ENCODE data around the gene MYOM3. TPM values are rescaled to one million over a fixed set of nuclear protein-coding genes. Genes with fewer than 3 reads are reported as not detected.

MYOM3 gene
- total RNA-seq, 1 experiment from 2014 or later, result not detected

DNA sequence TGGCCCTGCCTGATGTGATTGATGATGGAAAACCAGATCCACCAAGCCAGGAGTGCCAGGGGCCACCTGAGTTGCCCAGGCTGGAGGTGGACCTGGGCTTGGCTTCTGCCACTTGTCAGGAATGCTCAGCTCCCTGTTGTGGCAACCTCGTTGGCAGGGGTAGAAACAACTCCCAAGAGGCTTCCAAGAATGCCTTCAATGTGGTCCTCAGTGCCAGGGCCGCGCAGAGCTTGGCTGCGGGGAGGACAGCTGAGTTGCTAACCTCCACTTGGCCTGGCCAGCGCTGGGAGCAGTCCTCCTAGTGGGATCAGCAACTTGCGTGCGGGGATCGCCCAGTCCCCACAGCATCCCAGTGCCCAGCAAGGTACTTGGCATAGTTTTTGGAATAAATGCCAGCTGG is 9.0 kb downstream of the MYOM3 start:
- TF ChIP-seq EZH2 (IDR thresholded peaks at IDR 0.05; ENCODE audit: borderline replicate concordance, low read depth, low read length, poor library complexity, severe bottlenecking), result no peak
- TF ChIP-seq, protein P1, sequence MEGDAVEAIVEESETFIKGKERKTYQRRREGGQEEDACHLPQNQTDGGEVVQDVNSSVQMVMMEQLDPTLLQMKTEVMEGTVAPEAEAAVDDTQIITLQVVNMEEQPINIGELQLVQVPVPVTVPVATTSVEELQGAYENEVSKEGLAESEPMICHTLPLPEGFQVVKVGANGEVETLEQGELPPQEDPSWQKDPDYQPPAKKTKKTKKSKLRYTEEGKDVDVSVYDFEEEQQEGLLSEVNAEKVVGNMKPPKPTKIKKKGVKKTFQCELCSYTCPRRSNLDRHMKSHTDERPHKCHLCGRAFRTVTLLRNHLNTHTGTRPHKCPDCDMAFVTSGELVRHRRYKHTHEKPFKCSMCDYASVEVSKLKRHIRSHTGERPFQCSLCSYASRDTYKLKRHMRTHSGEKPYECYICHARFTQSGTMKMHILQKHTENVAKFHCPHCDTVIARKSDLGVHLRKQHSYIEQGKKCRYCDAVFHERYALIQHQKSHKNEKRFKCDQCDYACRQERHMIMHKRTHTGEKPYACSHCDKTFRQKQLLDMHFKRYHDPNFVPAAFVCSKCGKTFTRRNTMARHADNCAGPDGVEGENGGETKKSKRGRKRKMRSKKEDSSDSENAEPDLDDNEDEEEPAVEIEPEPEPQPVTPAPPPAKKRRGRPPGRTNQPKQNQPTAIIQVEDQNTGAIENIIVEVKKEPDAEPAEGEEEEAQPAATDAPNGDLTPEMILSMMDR (conservative IDR thresholded peaks at IDR 0.05; ENCODE audit: low read depth, low read length), result no peak
- intact Hi-C loops (cut with micrococcal nuclease; ENCODE audit: unreplicated experiment), result no loop called here
- Histone ChIP-seq H3K36me3 (ENCODE audit: insufficient read depth, low read length, poor library complexity, severe bottlenecking) (no peaks in the 10 kb centered on the region), H3K9me3 (ENCODE audit: low read depth, low read length, poor library complexity, severe bottlenecking) (no peaks in the 10 kb centered on the region), H3K4me1 (ENCODE audit: insufficient read depth, low read length, poor library complexity, severe bottlenecking) (peaks cover 4% of the 10 kb centered on the region), H3K27me3 (replicated peaks; ENCODE audit: insufficient read depth, low read depth, low read length, poor library complexity) (no peaks in the 10 kb centered on the region), H3K4me3 (ENCODE audit: low read depth, low read length, poor library complexity, severe bottlenecking) (no peak overlapping the region), H3K27ac (ENCODE audit: low read depth, low read length, poor library complexity, severe bottlenecking) (no peak overlapping the region)
- CTCF ChIA-PET, result interaction anchor here (0.5 kb wide), 1 partner anchor 86 kb away, joined by 11 read pairs; no protein-coding TSS in a partner anchor
- BruUV-seq (replicated peaks), result no TSS peak
- DNase-seq (ENCODE audit: low spot score), result no peak
- POLR2A ChIA-PET (ENCODE audit: low non-redundant PET), result no interaction called here

DNA sequence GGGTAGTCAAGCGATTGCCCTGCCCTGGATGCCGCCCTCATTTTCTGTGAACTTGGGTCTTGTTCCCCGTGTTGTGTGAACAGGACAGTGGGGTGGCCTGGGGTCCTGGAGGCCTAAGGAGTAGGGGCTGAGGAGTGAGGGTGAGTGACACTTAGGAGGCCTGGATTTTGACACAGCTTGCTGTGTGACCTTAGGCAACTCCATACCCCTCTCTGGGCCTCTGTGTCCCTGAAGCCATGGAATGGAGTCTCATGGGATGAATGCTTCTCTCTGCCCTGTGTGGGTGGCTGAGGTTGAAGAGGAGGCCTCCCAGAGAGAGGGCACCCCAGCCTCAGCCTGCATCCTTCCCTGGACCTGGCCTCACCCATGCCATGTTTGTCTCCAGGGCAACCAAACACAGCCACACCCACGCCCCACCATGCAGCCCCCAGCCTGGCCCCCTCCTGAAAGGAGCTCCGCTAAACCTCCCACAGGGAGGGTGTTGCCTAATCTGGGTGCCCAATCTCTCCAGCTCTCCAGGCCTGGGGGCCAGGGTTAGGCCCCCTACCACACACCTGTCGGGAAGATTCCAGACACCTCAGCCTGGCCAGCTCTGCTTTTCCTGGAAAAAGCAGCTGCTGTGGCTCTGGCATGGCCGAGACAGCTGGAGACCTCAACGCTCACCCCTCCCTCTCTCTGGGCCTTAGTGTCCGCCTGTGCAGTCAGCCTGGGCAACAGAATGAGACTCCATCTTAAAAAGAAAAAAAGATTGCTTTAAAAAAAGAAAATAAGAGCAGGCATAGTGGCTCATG is 9.9 kb downstream of the MYOM3 start:
- intact Hi-C loops (cut with micrococcal nuclease; ENCODE audit: unreplicated experiment), result no loop called here
- Histone ChIP-seq H3K27me3 (replicated peaks; ENCODE audit: insufficient read depth, low read depth, low read length, poor library complexity) (no peaks in the 10 kb centered on the region), H3K36me3 (ENCODE audit: insufficient read depth, low read length, poor library complexity, severe bottlenecking) (no peaks in the 10 kb centered on the region), H3K27ac (ENCODE audit: low read depth, low read length, poor library complexity, severe bottlenecking) (no peak overlapping the region), H3K9me3 (ENCODE audit: low read depth, low read length, poor library complexity, severe bottlenecking) (no peaks in the 10 kb centered on the region), H3K4me3 (ENCODE audit: low read depth, low read length, poor library complexity, severe bottlenecking) (no peak overlapping the region), H3K4me1 (ENCODE audit: insufficient read depth, low read length, poor library complexity, severe bottlenecking) (peaks cover 4% of the 10 kb centered on the region)
- no peak for DNase-seq (ENCODE audit: low spot score)
- CTCF ChIA-PET, result no interaction called here
- POLR2A ChIA-PET (ENCODE audit: low non-redundant PET), result no interaction called here
- TF ChIP-seq EZH2 (IDR thresholded peaks at IDR 0.05; ENCODE audit: borderline replicate concordance, low read depth, low read length, poor library complexity, severe bottlenecking), result no peak
- TF ChIP-seq, protein P1 (conservative IDR thresholded peaks at IDR 0.05; ENCODE audit: low read depth, low read length), result no peak
- BruUV-seq (replicated peaks), result no TSS peak

DNA sequence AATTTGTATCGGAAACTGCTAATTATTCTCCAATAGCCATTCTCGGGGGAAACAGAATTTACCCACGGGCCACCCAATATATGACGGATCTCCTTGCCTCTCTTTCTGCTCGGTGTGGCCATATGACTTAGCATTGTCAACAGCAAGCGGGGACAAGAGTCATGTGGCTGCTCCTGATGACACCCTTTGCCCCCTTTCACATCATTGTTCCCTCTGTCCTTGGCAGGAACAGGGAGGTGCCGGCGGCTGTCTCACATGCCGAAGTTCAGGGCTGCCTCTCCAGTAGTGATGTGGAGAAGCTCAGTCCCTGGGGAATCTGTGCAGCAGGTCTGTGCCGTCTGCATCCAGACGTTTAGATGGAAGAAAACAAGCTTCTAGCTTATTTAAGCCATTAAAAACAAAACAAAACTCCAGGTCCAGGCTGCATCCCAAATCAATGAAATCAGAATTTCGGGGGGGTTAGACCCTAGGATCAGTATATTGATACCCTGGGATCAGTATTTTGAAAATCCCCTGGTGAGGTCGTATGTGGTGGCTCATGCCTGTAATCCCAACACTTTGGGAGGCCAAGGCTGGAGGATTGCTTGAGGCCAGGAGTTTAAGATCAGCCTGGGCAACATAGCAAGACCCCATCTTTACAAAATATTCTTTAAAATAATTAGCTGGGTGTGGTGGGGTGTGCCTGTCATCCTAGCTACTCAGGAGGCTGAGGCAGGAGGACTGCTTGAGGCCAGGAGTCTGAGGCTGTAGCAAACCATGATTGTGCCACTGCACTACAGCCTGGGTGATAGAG is 10.8 kb downstream of the MYOM3 start:
- intact Hi-C loops (cut with micrococcal nuclease; ENCODE audit: unreplicated experiment), result no loop called here
- Histone ChIP-seq H3K36me3 (ENCODE audit: insufficient read depth, low read length, poor library complexity, severe bottlenecking) (no peaks in the 10 kb centered on the region), H3K27me3 (replicated peaks; ENCODE audit: insufficient read depth, low read depth, low read length, poor library complexity) (no peaks in the 10 kb centered on the region), H3K27ac (ENCODE audit: low read depth, low read length, poor library complexity, severe bottlenecking) (no peak overlapping the region), H3K4me3 (ENCODE audit: low read depth, low read length, poor library complexity, severe bottlenecking) (no peak overlapping the region), H3K9me3 (ENCODE audit: low read depth, low read length, poor library complexity, severe bottlenecking) (no peaks in the 10 kb centered on the region), H3K4me1 (ENCODE audit: insufficient read depth, low read length, poor library complexity, severe bottlenecking) (peaks cover 4% of the 10 kb centered on the region)
- POLR2A ChIA-PET (ENCODE audit: low non-redundant PET), result no interaction called here
- TF ChIP-seq, protein P1 (conservative IDR thresholded peaks at IDR 0.05; ENCODE audit: low read depth, low read length), result no peak
- TF ChIP-seq EZH2 (IDR thresholded peaks at IDR 0.05; ENCODE audit: borderline replicate concordance, low read depth, low read length, poor library complexity, severe bottlenecking), result no peak
- DNase-seq (ENCODE audit: low spot score), result no peak
- CTCF ChIA-PET, result no interaction called here
- BruUV-seq (replicated peaks), result no TSS peak

Measured in A673 (cell line).